Mucosa of gallbladder (tissue), 1 donor: ENCODE results near the gene TH. TPM values are rescaled to one million over a fixed set of nuclear protein-coding genes. Genes with fewer than 3 reads are reported as not detected.
"Not testable (repeated sequence)": the region's sequence is repeated elsewhere in the genome, so short reads cannot be mapped to it uniquely, and the experiment has no call there.

Experiments used
- DNase-seq: peaks from one replicate; pipeline ENCODE4 v3.0.0-alpha.2; 2020; ENCODE audit warnings: low spot score
- total RNA-seq: library from RNA; stranded (reverse); gene quantifications from one replicate; pipeline ENCODE4 v1.2.1, GENCODE V29; 2021
- donor health status: DM: no; HTN: no; CAD: no.

Gene TH
- total RNA-seq, 1 donor from 2014 or later, result 2.1 TPM

DNA sequence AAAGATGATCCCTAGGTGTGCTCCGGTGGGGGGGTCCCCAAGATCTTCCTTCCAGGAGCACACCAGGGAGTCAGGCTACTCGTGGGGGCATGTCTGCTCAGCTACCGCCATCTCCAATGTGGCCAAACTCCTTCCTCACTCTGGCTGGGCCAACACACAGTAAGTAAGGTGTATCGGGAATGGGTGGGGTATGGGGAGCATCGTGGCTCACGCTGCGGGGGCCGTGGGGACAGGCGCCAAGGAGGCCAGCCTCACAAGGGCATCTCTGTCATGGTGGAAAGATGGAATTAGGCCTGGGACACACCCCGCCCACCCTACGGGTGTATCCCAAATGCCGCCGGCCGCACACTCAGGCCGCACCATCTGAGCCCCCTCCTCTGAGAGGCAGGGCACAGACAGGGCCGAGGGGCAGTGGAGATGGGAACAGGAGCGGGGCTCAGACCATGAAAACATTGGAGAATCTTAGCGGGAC is 40.7 kb downstream of the TH start:
- DNase-seq, result no peak

DNA sequence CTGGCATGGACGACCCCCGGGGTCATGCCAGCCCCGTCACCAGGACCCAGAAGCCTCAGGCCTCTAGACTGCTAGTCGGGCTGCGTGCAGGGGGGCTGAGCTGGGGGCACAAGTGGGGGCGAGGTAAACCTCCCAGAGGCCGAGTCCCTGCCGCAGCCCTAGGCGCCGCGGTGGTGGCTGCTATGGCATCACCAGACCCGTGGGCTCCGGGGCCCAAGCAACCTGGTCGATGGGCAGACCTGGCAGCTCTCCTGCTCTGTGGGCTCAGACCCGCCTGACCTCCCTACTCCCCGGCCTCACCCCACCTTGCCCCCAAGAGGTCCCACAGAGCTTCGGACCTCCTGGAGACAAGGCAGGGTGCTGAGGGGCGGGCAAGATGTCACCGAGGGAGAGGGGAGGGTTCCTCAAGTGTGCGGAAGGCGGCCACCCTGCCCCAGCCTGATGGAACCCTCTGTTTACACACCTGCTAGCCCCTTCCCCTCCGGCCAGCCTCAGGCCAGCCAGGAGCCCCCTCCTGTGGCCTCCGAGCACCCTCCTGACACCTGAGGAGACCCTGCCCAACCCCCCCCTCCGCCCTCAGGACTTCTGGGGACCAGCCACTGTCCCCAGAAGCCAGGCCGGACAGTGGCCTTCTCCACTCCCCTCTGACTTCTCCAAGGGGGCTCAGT is 41.8 kb downstream of the TH start:
- no peak for DNase-seq

DNA sequence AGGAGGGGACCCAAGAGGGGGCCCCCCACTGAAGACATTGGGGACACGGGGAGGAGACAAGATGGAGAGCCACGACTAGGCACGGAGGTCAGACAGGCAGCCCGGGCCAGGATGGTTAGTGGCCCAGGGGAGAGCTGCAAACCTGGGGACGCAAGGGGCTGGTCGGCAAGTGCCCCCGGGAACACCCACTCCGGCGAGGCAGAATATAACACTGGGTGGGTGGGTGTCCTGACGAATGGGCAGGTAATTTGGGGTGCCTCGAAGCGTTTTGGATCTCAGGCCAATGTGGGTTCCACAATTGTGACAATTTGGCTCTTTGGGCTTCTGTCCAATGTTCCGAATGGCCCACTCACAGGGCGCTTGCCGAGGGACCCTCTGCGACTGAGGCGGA is 42.3 kb downstream of the TH start:
- DNase-seq, result no peak

DNA sequence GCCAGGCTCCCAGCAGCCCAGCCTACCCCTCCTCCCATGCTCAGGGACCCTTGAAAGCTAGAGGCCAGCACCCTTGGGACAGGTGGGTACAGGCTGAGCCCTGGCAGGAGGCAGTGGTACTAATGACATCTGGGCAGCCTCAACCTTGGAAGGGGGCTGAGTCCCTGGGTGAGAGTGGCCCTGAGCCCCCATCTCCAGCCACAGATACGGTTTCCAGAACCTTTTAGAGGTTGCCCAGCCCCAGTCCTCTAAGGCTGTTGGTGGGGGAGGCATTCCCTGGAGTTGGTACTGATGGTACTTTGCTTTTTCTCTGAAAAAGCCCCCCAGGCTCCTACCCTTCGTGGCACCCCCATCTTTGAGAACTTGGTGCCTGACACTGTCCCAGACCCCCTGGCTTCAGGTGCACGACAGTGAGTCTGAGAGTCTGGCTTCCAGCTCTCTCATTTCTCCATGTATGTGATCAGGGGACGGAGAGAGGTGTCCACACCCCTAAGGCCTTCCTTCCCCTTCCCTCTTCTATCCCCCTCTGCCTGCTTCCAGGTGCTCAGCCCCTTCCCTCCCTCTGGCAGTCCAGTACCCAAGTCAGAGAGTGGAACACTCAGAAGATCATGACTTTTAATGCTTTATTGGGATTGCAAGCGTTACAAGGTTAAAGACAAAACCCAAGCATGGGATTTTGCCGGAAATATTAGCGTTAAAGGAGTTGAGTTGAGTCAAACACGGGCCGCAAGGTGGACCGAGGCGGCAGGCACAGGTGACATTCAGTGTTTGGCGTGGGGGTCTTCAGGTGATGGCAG is 42.9 kb downstream of the TH start:
- DNase-seq, result no peak

DNA sequence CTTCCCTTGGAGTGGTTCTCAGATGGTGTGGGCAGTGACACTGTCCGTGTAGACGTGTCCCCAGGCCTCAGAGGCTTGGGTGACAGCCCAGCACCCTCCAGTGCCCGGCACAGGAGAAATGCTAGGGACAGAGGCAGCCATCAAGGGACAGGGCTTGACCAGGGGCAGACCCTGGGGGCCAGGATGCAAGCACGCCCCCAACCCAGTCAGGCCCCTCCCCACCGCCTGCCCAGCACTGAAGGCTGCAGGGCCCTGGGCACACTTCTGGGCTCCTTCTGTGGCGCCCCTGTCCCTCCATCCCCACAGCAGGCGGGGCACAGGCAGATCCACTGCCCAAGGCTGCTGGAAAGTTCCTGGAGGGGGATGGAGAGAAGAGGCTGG is 43.5 kb downstream of the TH start:
- no peak for DNase-seq

DNA sequence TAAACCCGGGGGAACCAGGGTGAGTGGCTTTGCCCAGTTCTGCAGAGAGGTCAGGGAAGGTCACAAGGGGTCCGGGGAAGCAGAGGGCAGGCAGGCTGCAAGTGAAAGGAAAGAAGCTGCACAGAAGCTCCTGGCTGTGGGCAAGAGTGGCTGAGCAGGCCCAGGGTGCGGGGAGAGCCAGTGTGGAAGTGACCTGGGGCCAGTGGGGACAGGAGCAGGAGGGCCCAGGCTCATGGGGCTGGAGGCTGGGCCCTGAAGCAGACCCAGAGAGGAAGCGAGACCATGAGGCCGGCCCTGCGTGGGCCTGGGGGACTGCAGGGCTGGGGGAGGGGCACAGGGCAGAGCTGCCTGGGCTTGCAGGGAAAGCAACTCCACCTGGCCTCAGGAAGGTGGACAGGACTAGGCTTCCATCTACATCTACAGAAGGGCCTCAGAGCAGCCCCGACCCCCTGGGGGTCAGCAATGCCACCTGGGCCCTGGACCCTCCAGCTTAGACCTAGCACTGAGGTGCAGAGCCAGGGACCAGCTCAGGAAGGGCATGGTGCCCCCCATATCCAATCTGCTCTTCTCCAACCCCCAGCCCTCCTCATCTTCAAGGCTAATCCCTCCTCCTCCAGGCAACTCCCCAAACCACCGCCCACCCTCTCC is 44.0 kb downstream of the TH start:
- DNase-seq, result no peak

DNA sequence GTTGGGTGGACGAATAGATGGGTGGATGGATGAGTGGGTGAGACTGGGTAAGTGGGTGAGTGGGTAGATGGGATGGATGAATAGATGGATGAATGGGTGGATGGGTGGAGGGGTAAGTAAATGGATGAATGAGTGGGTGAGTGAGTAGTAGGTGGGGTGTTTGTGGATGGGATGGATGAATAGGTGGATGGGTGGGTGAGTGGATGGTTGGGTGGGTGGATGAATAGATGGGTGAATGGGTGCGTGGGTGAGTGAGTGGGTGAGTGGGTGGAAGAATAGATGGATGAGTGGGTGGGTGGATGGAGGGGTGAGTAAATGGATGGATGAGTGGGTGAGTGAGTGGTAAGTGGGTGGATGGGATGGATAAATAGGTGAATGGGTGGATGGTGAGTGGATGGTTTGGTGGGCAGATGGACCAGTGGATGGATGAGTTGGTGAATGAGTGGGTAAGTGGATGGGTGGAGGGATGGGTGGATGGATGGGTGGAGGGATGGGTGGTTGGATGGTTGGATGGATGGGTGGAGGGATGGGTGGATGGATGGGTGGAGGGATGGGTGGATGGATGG is 45.0 kb downstream of the TH start:
- DNase-seq, result no peak

- DNase-seq, result not testable (repeated sequence)
Measured at GRCh38 chr11:2124736-2125484, 46.7 kb downstream of the TH start.

GRCh38 chr11:2123628-2123960 is 48.0 kb downstream of the TH start:
- DNase-seq, result no peak

GRCh38 chr11:2122907-2123627 is 48.5 kb downstream of the TH start:
- DNase-seq, result no peak

GRCh38 chr11:2122222-2122906 is 49.3 kb downstream of the TH start:
- no peak for DNase-seq

DNA sequence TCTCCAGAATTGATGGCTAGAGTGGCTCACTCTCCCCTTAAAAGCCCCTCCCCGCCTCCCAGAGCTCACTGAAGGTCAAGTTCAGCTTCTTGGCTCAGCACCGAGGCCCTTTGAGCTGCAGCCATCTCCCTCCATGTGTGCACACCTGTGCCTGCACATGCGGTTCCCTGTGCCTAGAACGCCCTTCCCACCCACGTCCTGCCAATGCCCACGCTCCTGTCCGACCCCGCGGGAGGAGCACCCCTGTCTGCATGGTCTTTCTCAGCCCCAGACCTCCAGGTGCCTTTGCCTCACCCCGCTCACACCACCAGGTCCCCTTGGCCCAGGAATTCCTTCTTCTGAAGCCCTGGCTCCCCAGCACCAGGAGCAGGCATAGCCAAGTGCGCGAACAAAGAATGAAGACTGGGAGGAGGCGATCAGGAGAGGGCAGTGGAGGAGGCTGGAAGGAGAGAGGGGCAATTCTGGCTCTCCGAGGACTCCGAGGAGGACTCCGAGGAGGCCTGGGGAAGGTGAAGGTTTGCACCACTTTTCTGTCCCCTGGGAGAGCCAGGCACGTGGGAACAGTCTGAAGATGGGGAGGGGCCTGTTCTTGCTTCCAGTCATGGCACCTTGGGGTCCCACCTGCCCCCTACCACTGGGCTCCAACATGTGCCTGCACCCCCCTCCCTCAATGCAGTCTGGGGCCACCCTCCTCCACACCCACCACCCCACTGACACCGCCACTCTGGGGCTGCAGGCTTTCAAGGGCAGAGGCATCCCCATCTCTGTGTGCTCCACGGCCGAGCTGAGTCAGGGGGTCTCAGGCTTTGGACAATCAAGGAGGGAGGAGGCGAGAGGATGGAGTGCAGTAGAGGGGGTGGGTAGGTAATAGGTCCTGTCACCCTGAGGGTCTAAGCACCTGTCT is 50.1 kb downstream of the TH start:
- no peak for DNase-seq

DNA sequence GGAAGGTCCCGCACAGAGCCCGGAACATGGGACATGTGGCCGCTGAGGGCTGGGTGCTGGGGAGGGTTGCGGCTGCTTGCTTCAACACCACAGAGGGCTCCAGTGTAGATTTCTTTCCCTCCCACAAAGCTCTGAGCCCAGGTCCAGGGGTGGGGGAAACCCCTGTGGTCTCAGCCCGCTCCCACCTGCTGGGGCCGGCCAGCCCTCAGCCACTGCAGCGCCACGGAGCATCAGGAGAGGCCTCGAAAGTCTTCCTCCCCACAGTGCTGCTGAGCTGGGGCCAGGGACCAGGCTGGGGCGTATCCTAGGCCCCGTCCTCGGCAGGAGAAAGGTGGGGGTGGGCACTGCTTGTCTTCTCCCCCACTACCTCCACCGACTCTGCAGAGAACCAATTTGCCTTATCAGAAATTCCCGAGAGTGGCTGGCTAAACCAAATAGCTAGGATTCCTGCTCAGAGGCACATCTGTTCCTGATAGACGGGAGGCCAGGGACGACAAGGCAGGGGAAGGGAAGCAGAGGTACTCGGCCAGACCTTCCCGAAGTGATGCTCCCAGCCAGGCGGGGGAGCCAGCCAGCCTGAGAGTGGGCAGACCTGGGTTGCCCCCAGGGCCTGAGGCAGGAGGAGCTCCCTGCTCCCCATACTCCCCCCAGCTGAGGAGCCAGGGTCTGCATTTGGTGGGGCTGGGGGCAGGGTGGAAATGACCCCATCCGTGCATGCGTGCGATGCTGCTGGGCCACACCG is 51.1 kb downstream of the TH start:
- no peak for DNase-seq

GRCh38 chr11:2118677-2119076 is 52.9 kb downstream of the TH start:
- no peak for DNase-seq

DNA sequence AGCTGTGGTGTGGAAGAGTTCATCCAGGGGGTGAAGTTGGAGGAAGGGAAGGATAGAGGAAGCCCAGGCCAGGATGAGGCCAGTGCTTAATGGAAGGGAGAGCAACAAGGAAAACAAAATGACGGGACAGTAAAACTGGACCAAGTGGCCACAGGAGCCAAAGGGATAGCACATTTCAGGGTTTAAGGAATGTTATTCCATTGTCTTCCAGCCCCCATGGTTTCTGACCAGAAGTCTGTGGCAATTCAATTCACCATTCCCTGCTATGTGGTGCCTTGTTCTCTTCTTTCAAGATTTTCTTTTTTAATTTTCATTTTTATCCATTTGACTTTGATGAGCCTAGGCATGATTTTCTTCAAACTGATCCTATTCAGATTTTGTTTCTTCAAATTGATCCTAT is 54.9 kb downstream of the TH start:
- DNase-seq, result no peak

DNA sequence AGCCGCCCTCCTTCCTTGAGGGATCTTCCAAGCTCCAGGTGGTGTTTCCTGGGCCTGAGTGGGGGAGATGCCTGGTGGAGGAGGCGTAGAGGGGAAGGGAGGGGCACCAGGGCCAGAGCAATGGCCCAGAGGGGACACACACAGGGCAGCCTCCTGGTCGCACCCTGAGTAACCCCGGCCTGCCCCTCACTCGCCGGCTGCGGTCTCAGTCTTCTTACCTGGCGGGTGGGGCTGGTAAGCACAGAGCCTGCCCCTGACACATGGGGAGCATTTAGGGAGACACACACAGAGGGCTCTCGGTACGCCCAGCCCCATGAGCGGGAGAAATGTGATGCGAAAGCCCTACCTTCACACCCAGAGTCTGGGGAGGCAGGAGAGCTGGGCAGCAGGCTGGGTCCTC is 56.3 kb downstream of the TH start:
- DNase-seq, result no peak

DNA sequence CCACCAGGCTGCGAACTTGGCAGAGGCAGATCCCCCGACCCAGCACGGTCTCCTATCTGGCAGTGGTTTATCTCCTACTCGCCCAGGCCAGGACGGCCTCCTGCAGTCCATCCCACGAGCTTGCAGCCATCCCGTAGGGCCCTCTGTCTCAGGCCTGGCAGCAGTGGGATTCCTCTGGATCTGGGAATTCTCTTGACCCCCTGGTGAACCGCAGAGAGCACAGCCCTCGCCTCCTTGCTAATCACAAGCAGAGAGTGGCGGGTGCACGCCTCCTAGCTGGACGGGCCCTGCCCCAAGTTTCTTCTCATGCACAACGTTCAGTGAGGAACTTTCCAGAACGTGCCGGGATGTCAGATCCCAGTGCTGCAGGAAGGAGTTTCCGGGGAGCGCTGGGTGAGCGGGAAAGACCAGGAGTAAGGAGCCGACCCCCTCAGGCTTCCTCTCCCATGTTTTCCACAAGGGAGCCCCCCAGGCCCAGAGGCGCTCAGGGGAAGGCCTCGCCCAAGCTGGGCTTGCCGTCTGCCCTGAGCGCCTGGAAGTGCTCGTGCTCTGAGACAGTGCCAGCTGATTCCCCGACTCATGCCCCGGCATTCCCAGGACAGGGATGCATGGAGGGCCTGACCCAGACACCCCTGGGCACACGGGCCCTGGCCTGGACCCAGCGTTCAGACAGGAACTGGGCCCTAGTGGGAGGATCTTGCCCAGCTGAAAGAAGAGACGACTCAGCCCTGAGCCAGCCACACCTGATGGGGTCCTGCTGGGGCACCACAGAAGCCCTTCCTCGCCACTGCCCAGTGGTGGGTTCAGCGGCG is 57.0 kb downstream of the TH start:
- no peak for DNase-seq
